Activated naive CD8-positive, alpha-beta T cell treated with anti-CD3 and anti-CD28 coated beads, Interleukin-2, amount 10 ng/mL, durations not matched to agents 7 days and 5 days (primary cell): ENCODE measurements around the gene ANKRD11. TPM values are rescaled to one million over a fixed set of nuclear protein-coding genes. Genes with fewer than 3 reads are reported as not detected.
A peak's percentile ranks its signal among the peaks of the same experiment; 100 is the strongest.
"Not testable (repeated sequence)": the region's sequence is repeated elsewhere in the genome, so short reads cannot be mapped to it uniquely, and the experiment has no call there.

Experiments
- ATAC-seq: fragments of 150-1000 bp; cut with Tn5 transposase; one replicate; pipeline ENCODE4 v1.10.0; 2021; ENCODE audit warnings: low read depth, moderate library complexity
- POLR2A ChIA-PET: fragments of 350-600 bp; sonication (Branson Sonifier 250); formaldehyde crosslinking; loops from one replicate; lab custom pipeline; 2021; ENCODE audit warnings: antibody characterized with exemption; lab: Charles Lee
- DNase-seq: peaks from one replicate; pipeline ENCODE4 v3.0.0; 2021
- H3K27ac Mint-ChIP-seq: one replicate; pipeline ENCODE4 v1.8.0; 2022; ENCODE audit warnings: mild to moderate bottlenecking, mixed read lengths
- H3K27me3 Mint-ChIP-seq: one replicate; pipeline ENCODE4 v1.8.0; 2022; ENCODE audit warnings: mild to moderate bottlenecking, moderate library complexity, mixed read lengths
- H3K36me3 Mint-ChIP-seq: one replicate; pipeline ENCODE4 v1.8.0; 2021; ENCODE audit warnings: mild to moderate bottlenecking, mixed read lengths
- H3K4me1 Mint-ChIP-seq: one replicate; pipeline ENCODE4 v1.8.0; 2021; ENCODE audit warnings: mixed read lengths
- H3K4me3 Mint-ChIP-seq: one replicate; pipeline ENCODE4 v1.8.0; 2022; ENCODE audit warnings: mild to moderate bottlenecking, moderate library complexity, mixed read lengths
- H3K9me3 Mint-ChIP-seq: one replicate; pipeline ENCODE4 v1.8.0; 2021; ENCODE audit warnings: mixed read lengths
- total RNA-seq, 2 experiments: library from RNA; stranded (reverse); gene quantifications; one replicate each; pipeline ENCODE4 v1.2.3, GENCODE V29; 2021

ANKRD11 gene
- total RNA-seq, 2 experiments from 2014 or later: 213 to 217 TPM

DNA sequence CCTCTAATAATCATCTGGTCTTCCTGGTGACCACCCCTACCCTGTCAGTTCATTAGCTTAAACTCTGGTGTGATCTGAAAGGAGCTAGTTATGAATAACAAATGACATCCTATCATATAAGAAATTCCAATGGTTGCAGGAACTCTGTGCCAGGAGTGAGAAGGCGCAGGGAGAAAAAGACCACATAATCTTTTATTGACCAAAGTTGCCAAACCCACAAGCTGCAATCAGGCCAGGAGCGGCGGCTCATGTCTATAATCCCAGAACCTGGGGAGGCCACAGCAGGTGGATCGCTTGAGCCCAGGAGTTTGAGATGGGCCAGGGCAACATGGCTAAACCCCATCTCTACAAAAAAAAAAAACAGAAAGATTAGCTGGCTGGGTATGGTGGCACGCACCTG, 23.4 kb downstream of the ANKRD11 start:
- POLR2A ChIA-PET: interaction anchor here (0.6 to 1.8 kb wide), 4 partner anchors 10 to 294 kb away, joined by 3 to 4 read pairs (median 4); no protein-coding TSS in a partner anchor
- peaks cover 30% of the 10 kb centered on the region for H3K4me1 Mint-ChIP-seq
- no peak for ATAC-seq
- no peaks in the 10 kb centered on the region for H3K9me3 Mint-ChIP-seq
- H3K36me3 Mint-ChIP-seq: peaks cover 28% of the 10 kb centered on the region
- H3K27me3 Mint-ChIP-seq: no peaks in the 10 kb centered on the region
- DNase-seq: no peak
- no peak overlapping the region for H3K4me3 Mint-ChIP-seq
- no peak overlapping the region for H3K27ac Mint-ChIP-seq

DNA sequence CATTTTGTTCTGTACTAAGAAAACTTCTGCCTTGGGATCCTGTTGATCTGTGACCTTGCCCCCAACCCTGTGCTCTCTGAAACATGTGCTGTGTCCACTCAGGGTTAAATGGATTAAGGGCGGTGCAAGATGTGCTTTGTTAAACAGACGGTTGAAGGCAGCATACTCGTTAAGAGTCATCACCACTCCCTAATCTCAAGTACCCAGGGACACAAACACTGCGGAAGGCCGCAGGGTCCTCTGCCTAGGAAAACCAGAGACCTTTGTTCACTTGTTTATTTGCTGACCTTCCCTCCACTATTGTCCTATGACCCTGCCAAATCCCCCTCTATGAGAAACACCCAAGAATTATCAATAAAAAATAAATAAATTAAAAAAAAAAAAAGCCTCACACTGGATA, 27.0 kb downstream of the ANKRD11 start:
- POLR2A ChIA-PET, DNase-seq, H3K9me3 Mint-ChIP-seq, H3K4me3 Mint-ChIP-seq, H3K27ac Mint-ChIP-seq, H3K27me3 Mint-ChIP-seq, ATAC-seq: not testable (repeated sequence)
- H3K36me3 Mint-ChIP-seq: peaks cover 26% of the 10 kb centered on the region
- peaks cover 38% of the 10 kb centered on the region for H3K4me1 Mint-ChIP-seq

DNA sequence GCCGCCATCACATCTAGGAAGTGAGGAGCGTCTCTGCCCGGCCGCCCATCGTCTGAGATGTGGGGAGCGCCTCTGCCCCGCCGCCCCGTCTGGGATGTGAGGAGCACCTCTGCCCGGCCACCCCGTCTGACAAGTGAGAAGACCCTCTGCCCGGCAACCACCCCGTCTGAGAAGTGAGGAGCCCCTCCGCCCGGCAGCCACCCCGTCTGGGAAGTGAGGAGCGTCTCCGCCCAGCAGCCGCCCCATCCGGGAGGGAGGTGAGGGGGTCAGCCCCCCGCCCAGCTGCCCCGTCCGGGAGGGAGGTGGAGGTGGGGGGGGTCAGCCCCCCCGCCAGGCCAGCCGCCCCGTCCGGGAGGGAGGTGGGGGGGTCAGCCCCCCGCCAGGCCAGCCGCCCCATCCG, 27.7 kb downstream of the ANKRD11 start:
- H3K9me3 Mint-ChIP-seq, H3K4me3 Mint-ChIP-seq, H3K27ac Mint-ChIP-seq, DNase-seq, ATAC-seq, H3K27me3 Mint-ChIP-seq, POLR2A ChIA-PET: not testable (repeated sequence)
- H3K36me3 Mint-ChIP-seq: peaks cover 24% of the 10 kb centered on the region
- peaks cover 39% of the 10 kb centered on the region for H3K4me1 Mint-ChIP-seq

DNA sequence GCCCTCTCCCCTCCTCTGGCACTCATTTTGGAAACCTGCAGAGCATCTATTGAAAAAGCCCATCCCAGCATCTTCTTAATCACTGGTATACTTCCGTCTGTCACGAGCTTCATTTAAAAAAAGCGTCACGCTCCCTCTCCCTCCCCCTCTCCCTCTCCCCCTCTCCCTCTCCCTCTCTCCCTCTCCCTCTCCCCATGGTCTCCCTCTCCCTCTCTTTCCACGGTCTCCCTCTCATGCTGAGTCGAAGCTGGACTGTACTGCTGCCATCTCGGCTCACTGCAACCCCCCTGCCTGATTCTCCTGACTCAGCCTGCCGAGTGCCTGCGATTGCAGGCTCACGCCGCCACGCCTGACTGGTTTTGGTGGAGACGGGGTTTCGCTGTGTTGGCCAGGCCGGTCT, 28.5 kb downstream of the ANKRD11 start:
- H3K4me3 Mint-ChIP-seq, POLR2A ChIA-PET, H3K9me3 Mint-ChIP-seq, ATAC-seq, H3K27me3 Mint-ChIP-seq, H3K27ac Mint-ChIP-seq, DNase-seq: not testable (repeated sequence)
- peaks cover 21% of the 10 kb centered on the region for H3K36me3 Mint-ChIP-seq
- peaks cover 40% of the 10 kb centered on the region for H3K4me1 Mint-ChIP-seq

DNA sequence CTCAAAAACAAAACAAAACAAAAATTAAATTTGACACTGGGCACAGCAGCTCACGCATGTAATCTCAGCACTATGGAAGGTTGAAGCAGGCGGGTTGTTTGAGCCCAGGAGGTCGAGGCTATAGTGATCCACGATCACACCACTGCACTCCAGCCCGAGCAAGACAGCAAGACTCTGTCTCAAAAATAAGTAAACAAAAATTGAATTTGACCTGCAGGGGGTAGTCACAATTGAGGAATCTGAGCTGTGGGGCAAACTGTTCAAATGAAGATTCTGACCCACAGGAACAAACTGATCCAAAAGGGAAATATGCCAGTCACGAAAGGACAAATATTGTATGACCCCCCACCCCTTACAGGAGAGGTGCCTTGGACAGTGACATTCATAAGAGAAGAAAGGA, 29.8 kb downstream of the ANKRD11 start:
- Mint-ChIP-seq H3K36me3 (peaks cover 18% of the 10 kb centered on the region), H3K27ac (no peak overlapping the region), H3K9me3 (no peaks in the 10 kb centered on the region), H3K27me3 (no peaks in the 10 kb centered on the region), H3K4me3 (no peak overlapping the region), H3K4me1 (peaks cover 43% of the 10 kb centered on the region)
- POLR2A ChIA-PET: no interaction called here
- ATAC-seq: no peak
- no peak for DNase-seq

DNA sequence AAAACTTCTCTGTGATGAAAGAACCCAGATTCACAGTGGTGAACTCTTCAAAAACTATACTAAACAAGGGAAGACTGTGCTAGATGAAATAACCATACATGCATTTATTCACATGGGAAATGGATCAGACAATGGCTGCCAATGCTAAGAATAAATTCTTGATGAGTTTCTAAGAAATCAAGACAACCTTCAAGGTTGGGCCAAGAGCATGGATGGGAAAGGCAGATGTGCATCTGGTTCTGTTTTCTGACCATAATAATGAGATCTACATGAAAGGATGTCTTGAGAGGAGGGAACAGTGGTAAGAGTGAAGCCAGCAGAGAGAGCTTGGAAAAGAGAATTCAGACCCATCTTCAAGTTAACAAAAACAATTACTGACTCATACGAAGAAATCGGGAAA, 31.4 kb downstream of the ANKRD11 start:
- H3K27me3 Mint-ChIP-seq: no peaks in the 10 kb centered on the region
- no peaks in the 10 kb centered on the region for H3K9me3 Mint-ChIP-seq
- H3K27ac Mint-ChIP-seq: peak overlapping the region; percentile 21
- DNase-seq: no peak
- no peak for ATAC-seq
- peaks cover 43% of the 10 kb centered on the region for H3K4me1 Mint-ChIP-seq
- POLR2A ChIA-PET: interaction anchor here (0.5 kb wide), 1 partner anchor 12 kb away, joined by 3 read pairs; no protein-coding TSS in a partner anchor
- no peak overlapping the region for H3K4me3 Mint-ChIP-seq
- peaks cover 19% of the 10 kb centered on the region for H3K36me3 Mint-ChIP-seq

DNA sequence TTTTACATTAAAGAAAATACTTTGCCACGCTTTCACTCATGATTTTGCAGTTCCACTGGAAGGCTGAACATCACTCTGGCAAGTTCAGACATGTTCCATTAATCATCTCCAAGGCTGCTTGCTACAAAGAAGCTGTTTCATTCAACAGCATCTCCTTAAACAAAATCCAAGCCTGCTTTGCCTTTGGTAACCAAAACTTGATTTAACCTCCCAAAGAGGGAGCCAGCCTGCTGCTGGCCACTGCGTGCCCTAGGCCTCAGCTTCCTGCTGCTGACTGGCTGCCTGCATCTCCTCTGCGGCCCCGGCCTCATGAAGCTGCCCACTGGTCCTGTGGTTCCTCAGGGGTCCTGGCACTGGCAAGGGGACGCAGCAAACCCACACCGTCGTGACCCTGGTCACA, 31.8 kb downstream of the ANKRD11 start:
- Mint-ChIP-seq H3K9me3 (no peaks in the 10 kb centered on the region), H3K4me3 (no peak overlapping the region), H3K27me3 (no peaks in the 10 kb centered on the region), H3K36me3 (peaks cover 20% of the 10 kb centered on the region), H3K27ac (no peak overlapping the region), H3K4me1 (peaks cover 47% of the 10 kb centered on the region)
- DNase-seq (no peak), ATAC-seq (no peak)
- POLR2A ChIA-PET: interaction anchor here (0.7 kb wide), 1 partner anchor 50 kb away, joined by 3 read pairs; no protein-coding TSS in a partner anchor

DNA sequence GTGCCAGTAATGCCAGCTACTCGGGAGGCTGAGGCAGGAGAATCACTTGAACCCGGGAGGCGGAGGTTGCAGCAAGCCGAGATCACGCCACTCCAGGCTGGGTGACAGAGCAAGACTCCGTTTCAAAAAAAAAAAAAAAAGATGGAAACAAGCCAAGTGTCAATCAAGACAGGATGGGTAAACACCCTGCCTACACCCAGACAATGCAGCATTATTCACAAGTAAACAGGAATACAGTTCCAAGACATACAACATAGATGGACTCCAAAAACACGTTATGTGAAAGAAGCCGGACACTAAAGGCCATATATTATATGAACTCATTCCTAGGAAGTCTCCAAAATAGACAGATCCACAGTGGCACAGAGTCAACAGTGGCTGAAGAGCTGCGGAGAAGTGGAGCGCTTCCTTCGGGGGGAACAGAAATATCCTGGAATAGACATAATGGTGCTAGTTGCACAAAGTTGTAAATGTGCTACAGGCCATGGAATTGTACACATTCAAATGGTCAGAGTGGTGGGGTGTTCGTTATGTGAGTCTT, 33.9 kb downstream of the ANKRD11 start:
- Mint-ChIP-seq H3K4me3 (no peak overlapping the region), H3K4me1 (peaks cover 58% of the 10 kb centered on the region), H3K27ac (no peak overlapping the region), H3K27me3 (no peaks in the 10 kb centered on the region), H3K36me3 (peaks cover 17% of the 10 kb centered on the region), H3K9me3 (no peaks in the 10 kb centered on the region)
- no peak for ATAC-seq
- DNase-seq: no peak
- POLR2A ChIA-PET: interaction anchor here (0.7 to 1.9 kb wide), 3 partner anchors 11 to 33 kb away, joined by 3 to 11 read pairs (median 7); no protein-coding TSS in a partner anchor

DNA sequence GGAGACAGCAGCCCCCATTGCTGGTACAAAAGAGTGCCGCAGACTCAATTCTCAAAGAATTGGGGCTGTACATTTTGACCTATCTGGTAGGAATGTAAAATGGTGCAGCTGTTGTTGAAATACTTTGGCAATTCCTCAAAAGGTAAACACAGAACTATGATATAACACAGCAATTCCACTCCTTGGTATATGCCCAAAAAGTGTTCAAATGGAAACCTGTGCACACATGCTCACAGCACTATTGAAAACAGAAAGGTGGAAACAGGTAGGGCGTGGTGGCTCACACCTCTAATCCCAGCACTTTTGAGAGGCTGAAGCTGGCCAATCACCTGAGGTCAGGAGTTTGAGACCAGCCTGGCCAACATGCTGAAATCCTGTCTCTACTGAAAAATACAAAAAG, 34.7 kb downstream of the ANKRD11 start:
- Mint-ChIP-seq H3K9me3 (no peaks in the 10 kb centered on the region), H3K27me3 (no peaks in the 10 kb centered on the region), H3K4me3 (peak overlapping the region; percentile 41), H3K36me3 (peaks cover 12% of the 10 kb centered on the region), H3K4me1 (peaks cover 57% of the 10 kb centered on the region), H3K27ac (peak overlapping the region; percentile 30)
- DNase-seq (no peak), ATAC-seq (no peak)
- POLR2A ChIA-PET: interaction anchor here (0.8 to 1.9 kb wide), 6 partner anchors 9 to 33 kb away, joined by 3 to 11 read pairs (median 4); no protein-coding TSS in a partner anchor

DNA sequence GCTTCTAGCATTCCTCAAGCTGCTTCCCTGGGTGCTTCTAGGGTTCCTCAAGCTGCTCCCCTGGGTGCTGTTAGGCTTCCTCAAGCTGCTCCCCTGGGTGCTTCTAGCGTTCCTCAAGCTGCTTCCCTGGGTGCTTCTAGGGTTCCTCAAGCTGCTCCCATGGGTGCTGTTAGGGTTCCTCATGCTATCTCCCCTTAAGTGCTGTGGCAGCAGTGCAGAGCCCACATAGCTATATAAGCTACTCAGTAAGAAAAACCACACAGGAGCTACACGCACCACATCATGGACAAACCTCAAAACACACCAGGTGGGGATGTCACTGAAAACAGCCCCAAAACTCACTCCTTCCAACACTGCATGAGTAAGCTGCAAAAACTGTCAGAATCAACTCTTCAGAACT, 35.2 kb downstream of the ANKRD11 start:
- DNase-seq (no peak), ATAC-seq (peak; percentile 87)
- peak overlapping the region; percentile 43 for H3K27ac Mint-ChIP-seq
- no peaks in the 10 kb centered on the region for H3K9me3 Mint-ChIP-seq
- no peaks in the 10 kb centered on the region for H3K27me3 Mint-ChIP-seq
- peak overlapping the region; percentile 41 for H3K4me3 Mint-ChIP-seq
- H3K4me1 Mint-ChIP-seq: peaks cover 62% of the 10 kb centered on the region
- POLR2A ChIA-PET: interaction anchor here (0.8 to 1.9 kb wide), 6 partner anchors 9 to 34 kb away, joined by 3 to 11 read pairs (median 4); no protein-coding TSS in a partner anchor
- H3K36me3 Mint-ChIP-seq: peaks cover 12% of the 10 kb centered on the region

DNA sequence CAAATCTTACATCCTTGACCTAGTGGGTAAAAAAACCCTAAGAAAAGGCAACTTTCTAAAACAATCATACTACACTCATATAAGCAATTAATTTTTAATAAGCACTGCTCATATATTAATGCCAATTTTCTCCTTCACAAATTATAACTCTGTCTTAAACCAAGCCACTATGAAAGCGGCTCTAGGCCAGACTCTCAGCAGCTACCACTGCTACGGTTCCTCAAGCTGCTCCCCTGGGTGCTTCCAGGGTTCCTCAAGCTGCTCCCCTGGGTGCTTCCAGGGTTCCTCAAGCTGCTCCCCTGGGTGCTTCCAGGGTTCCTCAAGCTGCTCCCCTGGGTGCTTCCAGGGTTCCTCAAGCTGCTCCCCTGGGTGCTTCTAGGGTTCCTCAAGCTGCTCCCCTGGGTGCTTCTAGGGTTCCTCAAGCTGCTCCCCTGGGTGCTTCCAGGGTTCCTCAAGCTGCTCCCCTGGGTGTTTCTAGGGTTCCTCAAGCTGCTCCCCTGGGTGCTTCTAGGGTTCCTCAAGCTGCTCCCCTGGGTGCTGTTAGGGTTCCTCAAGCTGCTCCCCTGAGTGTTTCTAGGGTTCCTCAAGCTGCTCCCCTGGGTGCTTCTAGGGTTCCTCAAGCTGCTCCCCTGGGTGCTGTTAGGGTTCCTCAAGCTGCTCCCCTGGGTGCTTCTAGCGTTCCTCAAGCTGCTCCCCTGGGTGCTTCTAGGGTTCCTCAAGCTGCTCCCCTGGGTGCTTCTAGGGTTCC, 35.8 kb downstream of the ANKRD11 start:
- ATAC-seq, DNase-seq, H3K27me3 Mint-ChIP-seq, H3K27ac Mint-ChIP-seq, H3K9me3 Mint-ChIP-seq: not testable (repeated sequence)
- Mint-ChIP-seq H3K4me3 (peak overlapping the region; percentile 49), H3K4me1 (peaks cover 68% of the 10 kb centered on the region), H3K36me3 (peaks cover 12% of the 10 kb centered on the region)
- POLR2A ChIA-PET: interaction anchor here (0.9 to 1.9 kb wide), 4 partner anchors 8 to 35 kb away, joined by 3 to 11 read pairs (median 8); no protein-coding TSS in a partner anchor

DNA sequence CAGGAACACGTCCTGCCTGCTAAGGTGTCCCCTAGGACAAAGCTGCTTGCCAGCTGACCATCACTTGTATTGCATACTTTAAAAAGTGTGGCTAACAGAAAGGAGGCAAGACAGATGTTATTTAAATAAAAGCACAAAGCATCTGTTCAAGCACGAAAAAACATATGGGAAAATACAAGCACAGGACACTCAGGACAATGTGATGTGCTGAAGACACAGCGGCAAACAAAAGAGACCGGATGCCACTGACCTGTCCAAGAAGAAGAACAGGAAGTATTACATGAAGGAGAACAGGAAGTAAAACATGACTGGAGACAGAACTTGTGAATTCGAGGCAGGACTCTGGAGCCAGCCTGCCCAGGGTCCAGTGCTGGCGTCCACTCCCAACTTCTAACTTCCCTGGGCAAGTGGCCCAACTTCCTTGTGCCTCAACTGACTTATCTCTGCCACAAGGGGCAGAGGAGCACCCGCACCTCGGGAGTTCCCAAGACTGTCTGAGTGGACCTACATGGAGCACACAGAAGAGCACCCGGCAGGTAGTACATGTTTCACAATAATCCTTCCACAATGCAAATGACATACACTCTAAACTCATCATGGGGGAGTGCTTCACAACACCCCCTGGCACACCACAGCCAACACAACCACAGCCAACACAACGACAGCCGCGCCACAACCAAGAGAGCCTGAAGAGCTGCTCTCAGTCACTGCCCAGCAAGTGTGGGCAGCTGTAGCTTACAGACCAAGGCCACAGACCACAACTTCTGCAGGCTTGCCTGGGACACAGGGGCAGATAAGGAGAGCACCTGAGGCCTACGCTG, 36.6 kb downstream of the ANKRD11 start:
- DNase-seq: no peak
- POLR2A ChIA-PET: no interaction called here

DNA sequence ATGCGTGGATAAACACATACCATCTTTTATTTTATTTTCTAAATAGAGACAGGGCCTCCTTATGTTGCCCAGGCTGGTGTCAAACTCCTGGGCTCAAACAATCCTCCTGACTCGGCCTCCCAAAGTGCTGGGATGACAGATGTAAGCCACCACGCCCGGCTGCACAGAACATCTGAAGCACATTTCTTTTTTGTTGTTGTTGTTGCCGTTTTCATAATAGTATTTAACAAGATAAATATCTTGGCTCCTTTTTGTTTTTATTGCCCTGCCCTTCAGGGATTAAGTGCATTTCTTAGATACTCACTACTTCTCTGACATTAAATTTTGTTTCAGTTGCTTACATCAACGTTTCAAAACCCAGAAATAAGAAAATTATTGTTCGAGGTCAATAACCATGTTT, 37.4 kb downstream of the ANKRD11 start:
- no peak overlapping the region for H3K4me3 Mint-ChIP-seq
- peaks cover 66% of the 10 kb centered on the region for H3K4me1 Mint-ChIP-seq
- DNase-seq (no peak), ATAC-seq (no peak)
- no peaks in the 10 kb centered on the region for H3K9me3 Mint-ChIP-seq
- H3K36me3 Mint-ChIP-seq: peaks cover 11% of the 10 kb centered on the region
- no peak overlapping the region for H3K27ac Mint-ChIP-seq
- no peaks in the 10 kb centered on the region for H3K27me3 Mint-ChIP-seq
- POLR2A ChIA-PET: no interaction called here

More for the DNA sequence above, 36.6 kb downstream of the ANKRD11 start:
- peak overlapping the region; percentile 49 for H3K4me3 Mint-ChIP-seq
- H3K36me3 Mint-ChIP-seq: peaks cover 12% of the 10 kb centered on the region
- H3K4me1 Mint-ChIP-seq: peaks cover 64% of the 10 kb centered on the region
- peak; percentile 21 for ATAC-seq
- H3K9me3 Mint-ChIP-seq: no peaks in the 10 kb centered on the region
- no peaks in the 10 kb centered on the region for H3K27me3 Mint-ChIP-seq
- H3K27ac Mint-ChIP-seq: peak overlapping the region; percentile 74
